Ishikawa (cell line): Measurements from ENCODE around the gene ZBED6.

Experiments used
- CEBPB ChIP-seq: IDR thresholded peaks from 2 replicates; pipeline ENCODE4 v1.6.1; 2012
- CREB1 ChIP-seq: IDR thresholded peaks from 2 replicates; pipeline ENCODE4 v1.6.1; 2012; ENCODE audit warnings: low read depth
- EGR1 ChIP-seq: IDR thresholded peaks from 2 replicates; pipeline ENCODE4 v1.6.1; 2012
- EP300 ChIP-seq: IDR thresholded peaks from 2 replicates; pipeline ENCODE4 v1.6.1; 2012; ENCODE audit warnings: borderline replicate concordance
- FOXM1 ChIP-seq: IDR thresholded peaks from 2 replicates; pipeline ENCODE4 v1.6.1; 2012; ENCODE audit warnings: low read depth, borderline replicate concordance
- NFIC ChIP-seq: IDR thresholded peaks from 2 replicates; pipeline ENCODE4 v1.6.1; 2012
- RAD21 ChIP-seq: IDR thresholded peaks from 2 replicates; pipeline ENCODE4 v1.6.1; 2012; ENCODE audit warnings: low read depth
- TAF1 ChIP-seq: IDR thresholded peaks from 2 replicates; pipeline ENCODE4 v1.6.1; 2012; ENCODE audit warnings: low read depth, mild to moderate bottlenecking
- TCF12 ChIP-seq: IDR thresholded peaks from 2 replicates; pipeline ENCODE4 v1.6.1; 2012; ENCODE audit warnings: low read depth
- TEAD4 ChIP-seq: IDR thresholded peaks from 2 replicates; pipeline ENCODE4 v1.6.1; 2012
- YY1 ChIP-seq: IDR thresholded peaks from 2 replicates; pipeline ENCODE4 v1.6.1; 2012; ENCODE audit warnings: low read depth
- ZBTB7A ChIP-seq: IDR thresholded peaks from 2 replicates; pipeline ENCODE4 v1.6.1; 2012; ENCODE audit warnings: low read depth
- TF ChIP-seq, protein P1 (sequence below): IDR thresholded peaks from 2 replicates; pipeline ENCODE4 v1.6.1; 2012; ENCODE audit warnings: low read depth, mild to moderate bottlenecking
- TF ChIP-seq, protein P2 (sequence below): IDR thresholded peaks from 2 replicates; pipeline ENCODE4 v1.6.1; 2012
- TF ChIP-seq, protein P3 (sequence below): IDR thresholded peaks from 2 replicates; pipeline ENCODE4 v1.6.1; 2012

ZBED6 gene

DNA sequence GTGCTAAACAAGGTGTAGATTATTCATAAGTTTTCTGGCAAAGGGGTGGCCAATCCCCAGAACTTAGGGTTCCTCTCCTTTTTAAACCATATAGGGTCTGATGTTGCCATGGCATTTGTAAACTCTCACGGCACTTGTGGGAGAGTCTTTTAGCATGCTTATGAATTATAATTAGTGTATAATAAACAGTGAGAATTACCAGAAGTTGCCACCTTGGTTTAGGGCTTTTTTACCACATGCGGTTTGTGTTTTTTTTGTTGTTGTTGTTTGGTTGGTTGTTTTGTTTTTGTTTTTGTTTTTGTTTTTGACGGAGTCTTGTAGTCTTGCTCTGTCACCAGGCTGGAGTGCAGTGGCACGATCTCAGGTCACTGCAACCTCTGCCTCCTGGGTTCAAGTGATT lies 39.4 kb upstream of the ZBED6 start:
- TF ChIP-seq, protein P1, sequence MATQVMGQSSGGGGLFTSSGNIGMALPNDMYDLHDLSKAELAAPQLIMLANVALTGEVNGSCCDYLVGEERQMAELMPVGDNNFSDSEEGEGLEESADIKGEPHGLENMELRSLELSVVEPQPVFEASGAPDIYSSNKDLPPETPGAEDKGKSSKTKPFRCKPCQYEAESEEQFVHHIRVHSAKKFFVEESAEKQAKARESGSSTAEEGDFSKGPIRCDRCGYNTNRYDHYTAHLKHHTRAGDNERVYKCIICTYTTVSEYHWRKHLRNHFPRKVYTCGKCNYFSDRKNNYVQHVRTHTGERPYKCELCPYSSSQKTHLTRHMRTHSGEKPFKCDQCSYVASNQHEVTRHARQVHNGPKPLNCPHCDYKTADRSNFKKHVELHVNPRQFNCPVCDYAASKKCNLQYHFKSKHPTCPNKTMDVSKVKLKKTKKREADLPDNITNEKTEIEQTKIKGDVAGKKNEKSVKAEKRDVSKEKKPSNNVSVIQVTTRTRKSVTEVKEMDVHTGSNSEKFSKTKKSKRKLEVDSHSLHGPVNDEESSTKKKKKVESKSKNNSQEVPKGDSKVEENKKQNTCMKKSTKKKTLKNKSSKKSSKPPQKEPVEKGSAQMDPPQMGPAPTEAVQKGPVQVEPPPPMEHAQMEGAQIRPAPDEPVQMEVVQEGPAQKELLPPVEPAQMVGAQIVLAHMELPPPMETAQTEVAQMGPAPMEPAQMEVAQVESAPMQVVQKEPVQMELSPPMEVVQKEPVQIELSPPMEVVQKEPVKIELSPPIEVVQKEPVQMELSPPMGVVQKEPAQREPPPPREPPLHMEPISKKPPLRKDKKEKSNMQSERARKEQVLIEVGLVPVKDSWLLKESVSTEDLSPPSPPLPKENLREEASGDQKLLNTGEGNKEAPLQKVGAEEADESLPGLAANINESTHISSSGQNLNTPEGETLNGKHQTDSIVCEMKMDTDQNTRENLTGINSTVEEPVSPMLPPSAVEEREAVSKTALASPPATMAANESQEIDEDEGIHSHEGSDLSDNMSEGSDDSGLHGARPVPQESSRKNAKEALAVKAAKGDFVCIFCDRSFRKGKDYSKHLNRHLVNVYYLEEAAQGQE = no peak
- TF ChIP-seq ZBTB7A (no peak), CEBPB (no peak), FOXM1 (no peak), EGR1 (no peak), CREB1 (no peak), TEAD4 (no peak), TAF1 (no peak), EP300 (no peak)
- TF ChIP-seq, protein P2, sequence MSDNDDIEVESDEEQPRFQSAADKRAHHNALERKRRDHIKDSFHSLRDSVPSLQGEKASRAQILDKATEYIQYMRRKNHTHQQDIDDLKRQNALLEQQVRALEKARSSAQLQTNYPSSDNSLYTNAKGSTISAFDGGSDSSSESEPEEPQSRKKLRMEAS = no peak
- TF ChIP-seq, protein P3, sequence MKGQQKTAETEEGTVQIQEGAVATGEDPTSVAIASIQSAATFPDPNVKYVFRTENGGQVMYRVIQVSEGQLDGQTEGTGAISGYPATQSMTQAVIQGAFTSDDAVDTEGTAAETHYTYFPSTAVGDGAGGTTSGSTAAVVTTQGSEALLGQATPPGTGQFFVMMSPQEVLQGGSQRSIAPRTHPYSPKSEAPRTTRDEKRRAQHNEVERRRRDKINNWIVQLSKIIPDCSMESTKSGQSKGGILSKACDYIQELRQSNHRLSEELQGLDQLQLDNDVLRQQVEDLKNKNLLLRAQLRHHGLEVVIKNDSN = no peak

DNA sequence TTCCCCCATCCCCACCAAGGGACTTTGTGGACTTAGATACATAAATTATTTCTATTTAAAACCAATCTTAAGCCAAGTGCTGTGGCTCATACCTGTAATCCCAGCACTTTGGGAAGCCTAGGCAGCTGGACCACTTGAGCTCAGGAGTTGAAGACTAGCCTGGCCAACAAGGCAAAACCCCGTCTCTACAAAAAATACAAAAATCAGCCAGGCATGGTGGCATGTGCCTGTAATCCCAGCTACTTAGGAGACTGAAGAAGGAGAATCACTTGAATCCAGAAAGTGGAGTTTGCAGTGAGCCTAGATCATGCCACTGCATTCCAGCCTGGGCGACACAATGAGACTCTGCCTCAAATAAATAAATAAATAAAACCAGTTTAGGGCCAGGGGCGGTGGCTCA lies 34.9 kb upstream of the ZBED6 start:
- no peak for TF ChIP-seq YY1
- TF ChIP-seq TAF1 = no peak
- TF ChIP-seq, protein P1 = no peak
- no peak for TF ChIP-seq TEAD4

DNA sequence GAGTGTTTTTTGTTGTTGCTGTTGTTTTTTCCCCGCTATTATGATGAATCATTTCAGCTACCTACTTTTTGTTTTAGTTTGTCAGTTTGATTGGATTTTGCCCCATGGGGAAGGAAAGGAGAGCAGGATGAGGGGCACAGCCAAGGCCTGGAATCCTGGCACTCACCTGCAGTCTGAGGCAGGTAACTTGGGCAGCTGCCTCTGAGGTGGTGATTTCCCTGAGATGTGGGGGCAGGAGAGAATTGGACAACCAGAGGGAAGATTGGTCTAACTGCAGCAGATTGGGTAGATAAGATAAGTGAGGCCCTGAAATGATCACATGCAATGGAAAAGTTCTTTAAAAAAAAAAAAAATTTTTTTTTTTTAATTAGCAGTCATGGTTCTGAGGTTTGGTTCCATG lies 31.9 kb upstream of the ZBED6 start:
- TF ChIP-seq, protein P3 = no peak
- TF ChIP-seq YY1 (no peak), TEAD4 (no peak), FOXM1 (no peak), CREB1 (no peak), EP300 (no peak), NFIC (no peak), TCF12 (no peak), TAF1 (no peak), CEBPB (no peak), RAD21 (no peak), ZBTB7A (no peak), EGR1 (no peak)
- TF ChIP-seq, protein P2 = no peak
- TF ChIP-seq, protein P1 = no peak

DNA sequence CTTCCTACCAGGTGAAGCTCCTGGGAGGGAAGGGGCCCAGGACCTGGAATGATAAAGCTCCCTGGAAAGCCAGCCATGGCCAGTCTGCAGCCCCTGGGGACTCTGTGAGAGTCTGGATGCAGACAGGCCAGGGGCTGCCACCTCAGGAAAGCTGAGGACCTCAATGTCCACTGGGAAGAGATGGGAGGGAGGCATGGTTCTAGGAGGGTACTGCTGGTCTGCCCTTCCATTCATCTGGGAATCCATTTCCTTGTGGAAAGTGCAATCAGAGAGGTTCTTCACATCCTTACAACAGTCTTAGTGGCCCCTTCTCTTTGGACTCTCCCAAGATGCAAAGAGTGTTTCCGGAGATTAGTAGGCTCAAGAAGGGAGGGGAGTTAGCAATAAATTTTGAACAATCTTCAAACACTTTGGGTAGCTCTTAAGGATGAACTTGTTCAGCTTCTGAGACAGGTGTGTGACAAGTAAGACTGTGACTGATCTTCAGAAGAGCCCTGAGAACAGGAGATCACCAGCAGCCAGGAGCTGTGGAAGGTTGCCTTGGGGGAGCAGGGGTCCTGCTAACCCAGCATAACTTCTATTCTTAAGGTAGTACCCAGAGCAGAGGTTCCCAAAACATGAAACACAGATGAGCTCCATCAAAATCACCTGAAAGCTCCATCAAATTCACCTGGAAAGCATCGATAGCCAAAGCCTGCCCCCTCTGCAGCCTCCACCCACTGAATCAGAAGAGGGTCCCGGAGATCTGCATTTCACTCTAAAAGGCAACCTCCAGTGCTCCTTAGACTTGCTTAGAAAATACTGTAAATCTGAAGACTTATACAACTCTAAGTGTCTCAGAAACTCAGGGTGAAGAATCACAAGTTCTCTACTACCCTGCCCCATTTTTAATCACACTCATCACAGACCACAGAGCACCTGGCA lies 31.1 kb upstream of the ZBED6 start:
- TF ChIP-seq, protein P2 = no peak
- TF ChIP-seq, protein P3 = no peak
- TF ChIP-seq, protein P1 = no peak
- TF ChIP-seq ZBTB7A = no peak
- TF ChIP-seq EGR1 = no peak
- no peak for TF ChIP-seq EP300
- no peak for TF ChIP-seq RAD21
- no peak for TF ChIP-seq CEBPB
- no peak for TF ChIP-seq NFIC
- no peak for TF ChIP-seq TAF1
- no peak for TF ChIP-seq TEAD4
- no peak for TF ChIP-seq FOXM1
- TF ChIP-seq YY1 = no peak
- no peak for TF ChIP-seq TCF12
- no peak for TF ChIP-seq CREB1
